HepG2 (cell line): Measurements from ENCODE around the gene REPIN1. TPM values are rescaled to one million over a fixed set of nuclear protein-coding genes. Genes with fewer than 3 reads are reported as not detected.

Source experiments
- GLI4 ChIP-seq: sonication (generic); formaldehyde crosslinking; IDR thresholded peaks from 2 replicates; pipeline ENCODE4 v1.5.1; 2020; ENCODE audit warnings: missing genetic modification reagents, mild to moderate bottlenecking, moderate library complexity, borderline replicate concordance
- HNRNPLL ChIP-seq: fragments of 200-400 bp; formaldehyde crosslinking; IDR thresholded peaks from 2 replicates; pipeline ENCODE4 v1.6.1; 2017; ENCODE audit warnings: mild to moderate bottlenecking, low read depth, low read length; ENCODE audit not compliant: poor library complexity, severe bottlenecking
- NFKB2 ChIP-seq: sonication (generic); formaldehyde crosslinking; IDR thresholded peaks from 2 replicates; pipeline ENCODE4 v1.4.0; 2020; ENCODE audit warnings: missing genetic modification reagents, borderline replicate concordance
- POGZ ChIP-seq: sonication (generic); formaldehyde crosslinking; IDR thresholded peaks from 2 replicates; pipeline ENCODE4 v1.4.0; 2020; ENCODE audit warnings: mild to moderate bottlenecking, missing genetic modification reagents
- SP1 ChIP-seq, 2 experiments: fragments of 450-650 bp in 1 of 2; sonication (generic) in 1 of 2; formaldehyde crosslinking in 1 of 2; IDR thresholded peaks; 2 replicates each; pipeline versions ENCODE4 v1.4.0 to v1.6.1; 2016 to 2020; ENCODE audit warnings: missing genetic modification reagents in 1 of 2
- TRIM24 ChIP-seq: sonication (generic); formaldehyde crosslinking; IDR thresholded peaks from 2 replicates; pipeline ENCODE4 v1.8.0; 2022; ENCODE audit warnings: mild to moderate bottlenecking, missing genetic modification reagents
- ZBTB7B ChIP-seq: sonication (generic); formaldehyde crosslinking; IDR thresholded peaks from 2 replicates; pipeline ENCODE4 v1.4.0; 2020; ENCODE audit warnings: missing genetic modification reagents
- ZNF232 ChIP-seq: sonication (generic); formaldehyde crosslinking; IDR thresholded peaks from 2 replicates; pipeline ENCODE4 v1.4.0; 2020; ENCODE audit warnings: missing genetic modification reagents, borderline replicate concordance
- ZNF7 ChIP-seq: IDR thresholded peaks from 2 replicates; pipeline ENCODE4 v1.6.1; 2016; ENCODE audit warnings: missing biosample characterization, missing genetic modification reagents
- ZNF782 ChIP-seq: sonication (generic); formaldehyde crosslinking; IDR thresholded peaks from 2 replicates; pipeline ENCODE4 v1.4.0; 2020; ENCODE audit warnings: missing genetic modification reagents, mild to moderate bottlenecking, borderline replicate concordance
- polyA plus RNA-seq, 8 experiments: library from polyadenylated mRNA; depleted of rRNA in 3 of 8; stranded (reverse) in 7 of 8; unstranded in 1 of 8; fragments of >200 nt; fragmentation: Illumina TruSeq in 4 of 8; extraction: Trizol in 4 of 8; gene quantifications; 2 replicates each; pipeline versions ENCODE4 v1.2.1 to v1.2.3, GENCODE V29; 2011 to 2016; ENCODE audit warnings: low read depth in 4 of 8, missing spikeins in 1 of 8, mixed read lengths in 1 of 8; ENCODE audit not compliant: insufficient read depth in 1 of 8
- total RNA-seq, 5 experiments: library from RNA; depleted of rRNA; stranded (reverse); fragments of >200 nt; fragmentation: Illumina TruSeq; extraction: Trizol; gene quantifications; 2 replicates each; pipeline ENCODE4 v1.2.3, GENCODE V29; 2016; ENCODE audit warnings: low read depth in 1 of 5
- TF ChIP-seq, protein P1 (sequence below): sonication (generic); formaldehyde crosslinking; IDR thresholded peaks from 2 replicates; pipeline ENCODE4 v1.5.1; 2020; ENCODE audit warnings: mild to moderate bottlenecking, missing genetic modification reagents, moderate library complexity
- TF ChIP-seq, protein P2 (sequence below): sonication (generic); formaldehyde crosslinking; IDR thresholded peaks from 2 replicates; pipeline ENCODE4 v1.8.1; 2022; ENCODE audit warnings: low read depth, mild to moderate bottlenecking, missing genetic modification reagents
- TF ChIP-seq, protein P3 (sequence below): sonication (generic); formaldehyde crosslinking; IDR thresholded peaks from one replicate; pipeline ENCODE4 v1.5.1; 2020; ENCODE audit warnings: mild to moderate bottlenecking, missing genetic modification reagents; ENCODE audit errors: not compliant biosample characterization

The REPIN1 gene
- total and polyA plus RNA-seq, 2 of the 13 experiments (the other 11 are each of a cell fraction or from before 2014, with no cell fraction given), result 69.9 to 108 TPM

DNA sequence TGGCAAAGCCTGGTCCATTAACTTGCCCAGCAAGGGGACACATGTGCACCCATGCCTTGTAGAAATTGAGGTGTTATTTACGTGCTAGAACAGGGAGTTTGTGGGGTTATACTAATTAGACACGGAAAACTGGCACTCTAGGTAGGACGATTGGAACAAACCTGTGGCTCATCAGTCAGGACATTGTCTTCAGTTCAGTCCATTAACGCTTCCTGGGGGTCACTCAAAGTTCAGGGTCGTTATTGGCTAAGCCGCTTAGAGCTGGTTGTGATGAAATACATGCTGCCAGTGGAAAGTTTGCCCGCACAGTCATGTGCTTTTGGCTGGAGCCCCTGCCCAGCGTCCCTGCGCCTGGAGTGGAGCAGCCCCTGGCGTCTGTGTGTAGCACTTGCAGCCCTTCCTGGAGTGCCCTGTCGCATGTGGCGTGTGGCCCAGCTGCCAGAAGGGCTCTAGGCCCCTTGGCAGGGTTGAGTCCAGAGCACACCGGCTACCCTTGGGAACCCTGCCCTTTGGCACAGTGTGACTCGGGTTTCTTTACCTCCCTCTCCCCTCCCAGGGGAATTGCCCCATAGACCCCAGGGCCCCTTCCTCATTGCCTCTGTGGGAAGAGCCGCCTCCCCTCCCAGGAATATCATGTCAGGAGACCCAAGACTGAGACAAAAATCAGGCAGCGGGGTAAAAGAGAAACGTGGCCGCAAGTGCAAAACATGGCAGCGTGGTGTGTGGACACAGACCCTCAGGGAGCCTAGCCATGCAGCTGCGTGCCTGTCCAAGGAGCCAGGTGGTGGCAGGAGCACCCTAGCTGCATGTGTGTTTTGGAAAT is 20.3 kb downstream of the REPIN1 start (continued):
- TF ChIP-seq ZBTB7B (CRISPR knock-in tag), result peak; percentile 87
- no peak for TF ChIP-seq SP1 (IDR thresholded peaks at IDR 0.05)
- TF ChIP-seq SP1 (CRISPR knock-in tag; IDR thresholded peaks at IDR 0.05), result peak; percentile 45
- no peak for TF ChIP-seq GLI4 (CRISPR knock-in tag)
- TF ChIP-seq ZNF782 (CRISPR knock-in tag), result peak; percentile 72; the same call in 1 of the 2 replicates
- TF ChIP-seq, protein P1, sequence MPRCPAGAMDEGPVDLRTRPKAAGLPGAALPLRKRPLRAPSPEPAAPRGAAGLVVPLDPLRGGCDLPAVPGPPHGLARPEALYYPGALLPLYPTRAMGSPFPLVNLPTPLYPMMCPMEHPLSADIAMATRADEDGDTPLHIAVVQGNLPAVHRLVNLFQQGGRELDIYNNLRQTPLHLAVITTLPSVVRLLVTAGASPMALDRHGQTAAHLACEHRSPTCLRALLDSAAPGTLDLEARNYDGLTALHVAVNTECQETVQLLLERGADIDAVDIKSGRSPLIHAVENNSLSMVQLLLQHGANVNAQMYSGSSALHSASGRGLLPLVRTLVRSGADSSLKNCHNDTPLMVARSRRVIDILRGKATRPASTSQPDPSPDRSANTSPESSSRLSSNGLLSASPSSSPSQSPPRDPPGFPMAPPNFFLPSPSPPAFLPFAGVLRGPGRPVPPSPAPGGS (CRISPR knock-in tag), result peak; percentile 79; the same call in 1 of the 2 replicates
- 0 out of 2 replicates have a peak, but pooled peaks have one; percentile 83 for TF ChIP-seq ZNF232 (CRISPR knock-in tag)
- TF ChIP-seq POGZ, result peak; percentile 86
- TF ChIP-seq, protein P2, sequence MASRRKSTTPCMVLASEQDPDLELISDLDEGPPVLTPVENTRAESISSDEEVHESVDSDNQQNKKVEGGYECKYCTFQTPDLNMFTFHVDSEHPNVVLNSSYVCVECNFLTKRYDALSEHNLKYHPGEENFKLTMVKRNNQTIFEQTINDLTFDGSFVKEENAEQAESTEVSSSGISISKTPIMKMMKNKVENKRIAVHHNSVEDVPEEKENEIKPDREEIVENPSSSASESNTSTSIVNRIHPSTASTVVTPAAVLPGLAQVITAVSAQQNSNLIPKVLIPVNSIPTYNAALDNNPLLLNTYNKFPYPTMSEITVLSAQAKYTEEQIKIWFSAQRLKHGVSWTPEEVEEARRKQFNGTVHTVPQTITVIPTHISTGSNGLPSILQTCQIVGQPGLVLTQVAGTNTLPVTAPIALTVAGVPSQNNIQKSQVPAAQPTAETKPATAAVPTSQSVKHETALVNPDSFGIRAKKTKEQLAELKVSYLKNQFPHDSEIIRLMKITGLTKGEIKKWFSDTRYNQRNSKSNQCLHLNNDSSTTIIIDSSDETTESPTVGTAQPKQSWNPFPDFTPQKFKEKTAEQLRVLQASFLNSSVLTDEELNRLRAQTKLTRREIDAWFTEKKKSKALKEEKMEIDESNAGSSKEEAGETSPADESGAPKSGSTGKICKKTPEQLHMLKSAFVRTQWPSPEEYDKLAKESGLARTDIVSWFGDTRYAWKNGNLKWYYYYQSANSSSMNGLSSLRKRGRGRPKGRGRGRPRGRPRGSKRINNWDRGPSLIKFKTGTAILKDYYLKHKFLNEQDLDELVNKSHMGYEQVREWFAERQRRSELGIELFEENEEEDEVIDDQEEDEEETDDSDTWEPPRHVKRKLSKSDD (CRISPR knock-in tag), result peak; percentile 75
- TF ChIP-seq HNRNPLL, result peak; percentile 49
- no peak for TF ChIP-seq TRIM24 (CRISPR knock-in tag)
- TF ChIP-seq, protein P3, sequence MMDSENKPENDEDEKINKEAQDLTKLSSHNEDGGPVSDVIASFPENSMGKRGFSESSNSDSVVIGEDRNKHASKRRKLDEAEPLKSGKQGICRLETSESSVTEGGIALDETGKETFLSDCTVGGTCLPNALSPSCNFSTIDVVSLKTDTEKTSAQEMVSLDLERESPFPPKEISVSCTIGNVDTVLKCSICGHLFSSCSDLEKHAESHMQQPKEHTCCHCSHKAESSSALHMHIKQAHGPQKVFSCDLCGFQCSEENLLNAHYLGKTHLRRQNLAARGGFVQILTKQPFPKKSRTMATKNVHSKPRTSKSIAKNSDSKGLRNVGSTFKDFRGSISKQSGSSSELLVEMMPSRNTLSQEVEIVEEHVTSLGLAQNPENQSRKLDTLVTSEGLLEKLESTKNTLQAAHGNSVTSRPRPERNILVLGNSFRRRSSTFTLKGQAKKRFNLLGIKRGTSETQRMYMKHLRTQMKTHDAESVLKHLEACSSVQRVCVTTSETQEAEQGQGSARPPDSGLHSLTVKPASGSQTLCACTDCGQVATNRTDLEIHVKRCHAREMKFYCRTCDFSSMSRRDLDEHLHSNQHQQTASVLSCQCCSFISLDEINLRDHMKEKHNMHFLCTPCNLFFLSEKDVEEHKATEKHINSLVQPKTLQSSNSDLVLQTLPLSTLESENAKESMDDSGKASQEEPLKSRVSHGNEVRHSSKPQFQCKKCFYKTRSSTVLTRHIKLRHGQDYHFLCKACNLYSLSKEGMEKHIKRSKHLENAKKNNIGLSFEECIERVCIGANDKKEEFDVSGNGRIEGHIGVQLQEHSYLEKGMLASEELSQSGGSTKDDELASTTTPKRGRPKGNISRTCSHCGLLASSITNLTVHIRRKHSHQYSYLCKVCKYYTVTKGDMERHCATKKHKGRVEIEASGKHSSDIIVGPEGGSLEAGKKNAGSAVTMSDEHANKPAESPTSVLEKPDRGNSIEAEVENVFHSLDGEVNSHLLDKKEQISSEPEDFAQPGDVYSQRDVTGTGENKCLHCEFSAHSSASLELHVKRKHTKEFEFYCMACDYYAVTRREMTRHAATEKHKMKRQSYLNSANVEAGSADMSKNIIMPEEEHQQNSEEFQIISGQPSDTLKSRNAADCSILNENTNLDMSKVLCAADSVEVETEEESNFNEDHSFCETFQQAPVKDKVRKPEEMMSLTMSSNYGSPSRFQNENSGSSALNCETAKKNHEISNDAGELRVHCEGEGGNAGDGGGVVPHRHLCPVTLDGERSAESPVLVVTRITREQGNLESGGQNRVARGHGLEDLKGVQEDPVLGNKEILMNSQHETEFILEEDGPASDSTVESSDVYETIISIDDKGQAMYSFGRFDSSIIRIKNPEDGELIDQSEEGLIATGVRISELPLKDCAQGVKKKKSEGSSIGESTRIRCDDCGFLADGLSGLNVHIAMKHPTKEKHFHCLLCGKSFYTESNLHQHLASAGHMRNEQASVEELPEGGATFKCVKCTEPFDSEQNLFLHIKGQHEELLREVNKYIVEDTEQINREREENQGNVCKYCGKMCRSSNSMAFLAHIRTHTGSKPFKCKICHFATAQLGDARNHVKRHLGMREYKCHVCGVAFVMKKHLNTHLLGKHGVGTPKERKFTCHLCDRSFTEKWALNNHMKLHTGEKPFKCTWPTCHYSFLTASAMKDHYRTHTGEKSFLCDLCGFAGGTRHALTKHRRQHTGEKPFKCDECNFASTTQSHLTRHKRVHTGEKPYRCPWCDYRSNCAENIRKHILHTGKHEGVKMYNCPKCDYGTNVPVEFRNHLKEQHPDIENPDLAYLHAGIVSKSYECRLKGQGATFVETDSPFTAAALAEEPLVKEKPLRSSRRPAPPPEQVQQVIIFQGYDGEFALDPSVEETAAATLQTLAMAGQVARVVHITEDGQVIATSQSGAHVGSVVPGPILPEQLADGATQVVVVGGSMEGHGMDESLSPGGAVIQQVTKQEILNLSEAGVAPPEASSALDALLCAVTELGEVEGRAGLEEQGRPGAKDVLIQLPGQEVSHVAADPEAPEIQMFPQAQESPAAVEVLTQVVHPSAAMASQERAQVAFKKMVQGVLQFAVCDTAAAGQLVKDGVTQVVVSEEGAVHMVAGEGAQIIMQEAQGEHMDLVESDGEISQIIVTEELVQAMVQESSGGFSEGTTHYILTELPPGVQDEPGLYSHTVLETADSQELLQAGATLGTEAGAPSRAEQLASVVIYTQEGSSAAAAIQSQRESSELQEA (CRISPR knock-in tag), result no peak
- no peak for TF ChIP-seq ZNF7
- TF ChIP-seq NFKB2 (CRISPR knock-in tag), result peak; percentile 96; the same call in 1 of the 2 replicates
